Effector memory CD4-positive, alpha-beta T cell (primary cell): ENCODE measurements around the gene CAMTA1.

Experiments
- DNase-seq, 3 donors: peaks; one replicate each; pipeline ENCODE4 v3.0.0-alpha.2; 2020
- H3K27ac ChIP-seq: 2 replicates; pipeline ENCODE4 v1.7.0; 2013; ENCODE audit warnings: mild to moderate bottlenecking, low read length, moderate library complexity; ENCODE audit not compliant: insufficient read depth, poor library complexity, severe bottlenecking
- H3K27me3 ChIP-seq: replicated peaks from 2 replicates; pipeline ENCODE4 v1.7.0; 2013; ENCODE audit warnings: mild to moderate bottlenecking, low read length; ENCODE audit not compliant: insufficient read depth, control insufficient read depth, poor library complexity, severe bottlenecking
- H3K36me3 ChIP-seq: 2 replicates; pipeline ENCODE4 v1.7.0; 2013; ENCODE audit warnings: mild to moderate bottlenecking, low read length, moderate library complexity; ENCODE audit not compliant: control insufficient read depth, insufficient read depth
- H3K4me1 ChIP-seq: 2 replicates; pipeline ENCODE4 v1.7.0; 2013; ENCODE audit warnings: low read length, mild to moderate bottlenecking; ENCODE audit not compliant: control insufficient read depth, insufficient read depth, poor library complexity, severe bottlenecking
- H3K4me3 ChIP-seq: 2 replicates; pipeline ENCODE4 v1.7.0; 2013; ENCODE audit warnings: low read length, low read depth, mild to moderate bottlenecking; ENCODE audit not compliant: insufficient read depth, poor library complexity, severe bottlenecking
- H3K9me3 ChIP-seq: 2 replicates; pipeline ENCODE4 v1.7.0; 2013; ENCODE audit warnings: mild to moderate bottlenecking, low read length, moderate library complexity; ENCODE audit not compliant: control insufficient read depth

CAMTA1 gene

DNA sequence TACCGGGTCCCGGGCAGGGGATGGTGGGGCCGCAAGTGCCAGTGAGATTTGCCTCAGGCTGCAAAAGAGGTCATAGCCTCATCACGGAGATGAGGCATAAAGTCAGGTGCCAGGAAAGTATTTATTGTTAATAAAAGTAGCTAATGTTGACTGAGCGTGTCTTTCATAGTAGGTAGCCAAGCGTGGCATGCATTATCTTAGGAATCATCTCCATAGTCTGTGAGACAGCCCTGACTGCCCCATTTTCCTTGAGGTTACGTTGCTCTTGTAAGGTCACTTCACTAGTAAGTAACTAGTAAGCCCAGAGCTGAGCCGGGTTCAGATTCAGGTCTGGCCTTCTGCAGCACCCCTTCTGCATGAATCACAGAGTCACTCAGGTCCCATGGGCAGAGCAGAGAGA lies 174.2 kb downstream of the CAMTA1 start:
- Histone ChIP-seq H3K4me3 (no peak overlapping the region), H3K4me1 (peaks cover 6% of the 10 kb centered on the region), H3K36me3 (no peaks in the 10 kb centered on the region), H3K27ac (no peak overlapping the region), H3K9me3 (no peaks in the 10 kb centered on the region), H3K27me3 (peaks cover 4% of the 10 kb centered on the region)
- no peak for DNase-seq

DNA sequence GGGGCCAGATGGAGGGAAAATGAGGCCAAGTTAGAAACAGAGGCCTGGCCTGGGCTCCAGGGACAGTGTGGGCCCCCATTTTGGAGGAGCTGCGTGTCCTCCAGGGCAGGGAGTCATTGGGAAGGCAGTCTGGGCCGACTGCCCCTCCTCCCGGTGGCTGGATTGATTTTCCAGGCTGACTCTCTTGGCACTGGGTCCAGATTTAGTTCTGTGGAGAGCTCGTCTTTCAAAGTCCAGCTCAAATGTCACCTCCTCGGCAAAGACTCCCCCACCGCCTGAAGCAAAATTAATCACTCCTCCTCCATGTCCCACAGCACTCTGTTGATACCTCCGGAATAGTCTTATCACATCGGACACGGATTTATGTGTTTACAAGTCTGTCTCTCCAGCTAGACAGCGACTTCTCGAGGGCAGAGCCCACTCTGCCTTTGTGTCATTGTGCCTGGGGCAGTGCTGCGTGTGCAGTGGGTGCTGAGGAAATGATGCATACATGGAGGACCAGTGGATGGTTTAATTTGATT lies 175.1 kb downstream of the CAMTA1 start:
- no peaks in the 10 kb centered on the region for H3K36me3 ChIP-seq
- H3K4me3 ChIP-seq = no peak overlapping the region
- peaks cover 8% of the 10 kb centered on the region for H3K27me3 ChIP-seq
- peaks cover 6% of the 10 kb centered on the region for H3K4me1 ChIP-seq
- H3K9me3 ChIP-seq = no peaks in the 10 kb centered on the region
- H3K27ac ChIP-seq = no peak overlapping the region
- DNase-seq = no peak

DNA sequence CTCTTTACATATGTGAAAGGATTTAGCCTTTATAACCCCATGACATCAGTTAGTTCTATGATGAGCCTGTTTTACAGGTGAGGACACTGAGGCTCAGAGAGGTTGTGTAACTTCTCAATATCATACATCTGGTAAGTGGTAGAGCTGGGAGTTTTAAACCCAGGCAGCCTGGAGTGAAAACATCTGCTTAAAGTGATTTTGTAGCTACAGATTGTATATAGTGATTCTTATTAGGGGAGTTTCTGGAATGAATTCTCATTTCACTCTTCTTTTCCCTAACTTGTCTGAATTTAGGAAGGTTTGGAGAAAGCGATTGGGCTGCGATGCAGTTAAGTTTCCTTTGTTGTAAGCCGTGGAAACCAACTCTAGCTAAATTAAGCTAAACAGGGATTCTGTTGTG lies 175.6 kb downstream of the CAMTA1 start:
- Histone ChIP-seq H3K4me3 (no peak overlapping the region), H3K36me3 (no peaks in the 10 kb centered on the region), H3K27me3 (peaks cover 8% of the 10 kb centered on the region), H3K4me1 (peaks cover 6% of the 10 kb centered on the region), H3K9me3 (no peaks in the 10 kb centered on the region), H3K27ac (no peak overlapping the region)
- no peak for DNase-seq

DNA sequence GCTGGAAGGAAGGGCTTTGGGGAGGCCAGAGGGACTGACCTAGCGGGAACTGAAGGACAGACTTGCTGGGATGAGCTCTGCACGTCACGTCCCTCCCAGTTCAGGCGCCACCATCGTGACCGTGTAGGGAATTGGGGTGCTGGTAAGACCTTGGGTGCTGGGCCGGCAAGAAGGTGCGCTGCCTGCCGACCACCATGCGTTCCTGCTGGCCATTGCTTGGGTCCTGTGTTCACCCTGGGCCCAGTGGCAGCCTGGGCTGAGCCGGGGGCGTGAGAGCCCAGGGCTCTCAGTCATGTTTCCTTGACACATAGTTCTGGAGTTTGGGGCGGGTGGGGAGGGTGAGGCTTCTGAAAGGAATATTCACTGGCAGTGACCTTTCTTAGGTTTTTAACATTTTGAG lies 176.0 kb downstream of the CAMTA1 start:
- Histone ChIP-seq H3K27ac (no peak overlapping the region), H3K4me3 (no peak overlapping the region), H3K9me3 (no peaks in the 10 kb centered on the region), H3K27me3 (peaks cover 8% of the 10 kb centered on the region), H3K36me3 (no peaks in the 10 kb centered on the region), H3K4me1 (peaks cover 6% of the 10 kb centered on the region)
- no peak for DNase-seq

DNA sequence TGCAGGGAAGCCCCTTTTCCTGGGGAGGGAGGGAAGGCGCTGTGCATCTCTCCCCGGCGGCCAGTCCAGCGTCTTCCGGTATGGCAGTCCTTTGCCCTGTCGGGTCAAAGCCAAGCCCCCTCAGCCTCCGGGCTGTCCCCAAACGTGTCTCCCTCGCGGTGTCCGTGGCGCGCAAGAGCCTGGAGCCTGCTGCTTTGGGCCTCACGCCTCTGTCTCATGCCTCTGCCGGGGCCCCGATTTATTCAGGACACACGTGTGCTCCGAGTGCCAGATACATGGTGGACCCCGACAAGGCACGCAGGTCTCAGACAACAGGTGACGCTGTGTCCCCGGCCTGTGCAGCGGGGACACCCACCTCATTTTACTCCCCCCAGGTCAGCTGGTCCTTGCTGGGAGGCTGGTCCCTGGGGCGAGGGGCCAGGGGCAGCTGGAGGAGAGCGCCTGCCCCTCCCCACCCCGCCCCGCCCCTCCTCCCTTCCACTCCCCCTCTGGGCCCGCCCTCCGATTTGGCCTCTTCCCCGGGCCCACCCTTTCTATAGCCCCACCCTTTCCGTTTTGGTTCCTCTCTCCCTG lies 176.7 kb downstream of the CAMTA1 start:
- H3K4me1 ChIP-seq = peaks cover 6% of the 10 kb centered on the region
- H3K9me3 ChIP-seq = no peaks in the 10 kb centered on the region
- H3K27ac ChIP-seq = no peak overlapping the region
- H3K4me3 ChIP-seq = no peak overlapping the region
- no peaks in the 10 kb centered on the region for H3K36me3 ChIP-seq
- peaks cover 8% of the 10 kb centered on the region for H3K27me3 ChIP-seq
- no peak for DNase-seq

DNA sequence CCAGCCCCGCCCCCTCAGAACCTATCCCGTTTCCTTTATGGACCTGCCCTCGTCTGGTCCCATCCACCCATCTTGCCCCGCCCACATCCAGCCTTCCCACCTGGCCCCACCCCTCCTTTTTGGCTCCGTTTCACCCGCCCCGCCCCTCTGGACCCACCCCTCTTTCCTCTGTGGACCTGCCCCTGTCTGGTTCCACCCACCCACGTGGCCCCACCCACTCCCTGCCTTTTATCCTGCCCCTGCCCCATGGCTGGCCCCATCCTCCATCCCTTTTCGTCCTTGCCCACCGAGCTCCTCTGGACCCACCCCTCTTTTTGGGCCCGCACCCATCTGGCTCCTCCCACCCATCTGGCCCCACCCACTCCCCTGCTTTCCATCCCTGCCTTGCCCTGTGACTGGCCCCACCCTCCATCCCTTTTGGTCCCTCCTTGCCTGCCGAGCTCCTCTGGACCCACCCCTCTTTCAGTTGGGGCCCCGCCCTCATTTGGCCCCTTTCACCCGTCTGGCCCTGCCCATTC lies 177.3 kb downstream of the CAMTA1 start:
- H3K9me3 ChIP-seq = no peaks in the 10 kb centered on the region
- H3K27ac ChIP-seq = no peak overlapping the region
- peaks cover 10% of the 10 kb centered on the region for H3K27me3 ChIP-seq
- H3K4me3 ChIP-seq = no peak overlapping the region
- H3K4me1 ChIP-seq = peaks cover 6% of the 10 kb centered on the region
- peak in 2 of 3 donors; percentile 15 to 28 for DNase-seq
- no peaks in the 10 kb centered on the region for H3K36me3 ChIP-seq

DNA sequence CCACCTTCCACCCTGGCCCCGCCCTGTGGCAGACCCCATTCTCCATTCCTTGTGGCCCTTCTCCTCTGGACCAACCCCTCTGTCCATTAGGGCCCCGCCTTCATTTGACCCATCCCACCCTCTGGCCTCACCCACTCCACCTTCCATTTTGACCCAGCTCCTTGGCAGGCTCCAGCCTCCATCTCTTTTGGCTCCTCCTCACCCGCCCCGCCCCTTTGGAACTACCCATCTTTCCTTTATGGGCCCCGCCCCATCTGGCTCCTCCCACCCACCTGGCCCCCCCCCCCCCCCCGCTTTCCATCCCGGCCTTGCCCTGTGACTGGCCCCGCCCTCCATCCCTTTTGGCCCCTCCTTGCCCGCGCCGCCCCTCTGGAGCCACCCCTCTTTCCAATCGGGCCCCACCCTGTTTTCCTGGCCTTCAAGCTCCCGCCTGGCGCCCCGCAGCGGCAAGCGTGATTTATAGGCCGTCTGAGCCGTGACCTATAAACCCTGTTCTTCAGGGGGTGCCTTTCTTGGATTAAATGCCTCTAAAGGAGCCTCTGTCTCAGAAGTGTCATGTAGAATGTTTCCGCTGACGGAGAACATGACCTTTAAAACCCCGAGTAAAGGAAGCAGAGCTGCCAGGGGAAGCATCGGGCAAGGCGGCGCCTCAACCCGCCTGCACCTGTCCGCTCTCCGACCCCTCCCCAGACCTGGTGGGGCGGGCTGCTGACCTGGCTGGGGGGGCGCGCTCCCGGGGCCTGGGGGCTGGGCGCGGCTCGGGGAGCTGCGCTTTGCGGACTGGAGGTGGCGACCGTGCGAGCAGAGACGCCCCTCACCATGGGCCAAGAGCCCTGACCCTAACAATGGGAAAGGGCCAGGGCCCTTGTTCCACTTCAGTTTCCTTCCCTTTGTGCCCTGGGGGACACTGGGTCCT lies 178.0 kb downstream of the CAMTA1 start:
- Histone ChIP-seq H3K27ac (no peak overlapping the region), H3K4me1 (peaks cover 6% of the 10 kb centered on the region), H3K4me3 (no peak overlapping the region), H3K36me3 (no peaks in the 10 kb centered on the region), H3K27me3 (peaks cover 13% of the 10 kb centered on the region), H3K9me3 (no peaks in the 10 kb centered on the region)
- peak; percentile 7 to 34 (median 12) for DNase-seq

DNA sequence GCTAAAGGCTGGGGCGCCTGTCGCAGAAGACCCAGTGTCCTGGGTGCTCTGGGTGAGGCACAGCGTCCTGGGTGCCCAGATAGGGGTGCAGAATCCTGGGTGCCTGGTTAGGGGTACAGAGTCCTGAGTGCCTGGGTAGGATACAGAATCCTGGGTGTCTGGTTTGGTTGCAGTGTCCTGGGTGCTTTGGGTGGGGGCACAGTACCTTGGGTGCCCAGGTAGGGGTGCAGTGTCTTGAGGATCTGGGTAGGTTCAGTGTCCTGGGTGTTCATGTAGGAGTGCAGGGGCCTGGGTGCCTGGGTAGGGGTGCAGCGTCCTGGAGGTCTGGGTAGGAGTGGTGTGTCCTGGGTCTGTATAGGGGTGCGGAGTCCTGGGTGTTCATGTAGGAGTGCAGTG lies 178.7 kb downstream of the CAMTA1 start:
- no peak for DNase-seq
- peaks cover 7% of the 10 kb centered on the region for H3K4me1 ChIP-seq
- H3K4me3 ChIP-seq = no peak overlapping the region
- H3K36me3 ChIP-seq = no peaks in the 10 kb centered on the region
- H3K9me3 ChIP-seq = no peaks in the 10 kb centered on the region
- peaks cover 13% of the 10 kb centered on the region for H3K27me3 ChIP-seq
- H3K27ac ChIP-seq = no peak overlapping the region

DNA sequence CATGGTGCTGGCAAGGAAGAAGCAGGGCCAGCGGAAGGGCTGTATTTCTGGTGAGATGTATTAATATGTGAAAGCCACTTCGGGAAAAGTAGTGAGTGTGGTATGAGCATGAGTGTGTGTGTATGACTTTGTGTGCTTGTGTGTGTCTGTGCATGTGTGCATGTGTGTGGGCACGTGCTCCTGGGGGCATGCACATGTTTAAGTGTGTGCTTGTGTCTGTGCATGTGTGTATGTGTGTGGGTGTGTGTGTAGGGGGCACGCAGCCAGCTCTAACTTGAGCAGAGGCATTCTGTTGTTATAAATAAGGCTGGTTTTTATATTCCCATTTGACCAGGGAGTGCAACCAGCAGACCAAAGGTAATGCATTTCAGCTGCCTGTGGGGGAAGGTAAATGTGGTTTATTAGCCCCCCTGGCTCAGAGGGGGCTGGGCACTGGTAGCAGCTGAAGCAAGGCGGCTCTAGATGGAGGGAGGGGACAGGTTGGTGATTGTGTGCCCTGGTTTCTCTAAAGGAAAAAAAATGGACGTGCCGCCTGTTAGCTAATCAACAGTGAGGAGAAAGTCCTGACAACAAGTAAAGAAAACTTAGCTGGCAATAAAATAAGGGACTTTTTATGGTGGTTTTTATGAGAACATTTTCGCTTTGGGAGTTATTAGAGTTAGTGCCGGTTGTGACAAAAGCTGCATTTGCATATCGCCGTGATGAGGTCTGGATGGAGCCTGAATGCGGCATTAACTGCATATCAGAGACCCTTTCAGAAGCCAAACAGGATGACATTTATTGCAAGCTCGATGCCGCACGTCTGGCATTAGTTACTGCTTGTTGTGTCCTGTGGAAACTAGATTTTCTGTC lies 180.1 kb downstream of the CAMTA1 start:
- H3K27me3 ChIP-seq = peaks cover 17% of the 10 kb centered on the region
- no peak overlapping the region for H3K4me3 ChIP-seq
- H3K4me1 ChIP-seq = peaks cover 11% of the 10 kb centered on the region
- H3K36me3 ChIP-seq = no peaks in the 10 kb centered on the region
- DNase-seq = no peak
- no peaks in the 10 kb centered on the region for H3K9me3 ChIP-seq
- no peak overlapping the region for H3K27ac ChIP-seq
